Measurements from ENCODE around the gene COL1A2. TPM values are rescaled to one million over a fixed set of nuclear protein-coding genes. Genes with fewer than 3 reads are reported as not detected.

The COL1A2 gene
- total RNA-seq, 1 donor: 0.52 TPM

GRCh38 chr7:94412762-94413322 lies 18.1 kb downstream of the COL1A2 start:
- Histone ChIP-seq H3K4me3 (ENCODE audit: low read length) (no peak overlapping the region), H3K4me1 (ENCODE audit: insufficient read depth, low read length) (no peaks in the 10 kb centered on the region), H3K27me3 (ENCODE audit: insufficient read depth, low read length) (no peaks in the 10 kb centered on the region), H3K9me3 (ENCODE audit: low read depth, low read length) (no peaks in the 10 kb centered on the region)

GRCh38 chr7:94414481-94414880 lies 19.8 kb downstream of the COL1A2 start:
- no peaks in the 10 kb centered on the region for H3K9me3 ChIP-seq (ENCODE audit: low read depth, low read length)
- H3K27me3 ChIP-seq (ENCODE audit: insufficient read depth, low read length): no peaks in the 10 kb centered on the region
- H3K4me3 ChIP-seq (ENCODE audit: low read length): no peak overlapping the region
- H3K4me1 ChIP-seq (ENCODE audit: insufficient read depth, low read length): no peaks in the 10 kb centered on the region

- H3K4me3 ChIP-seq (ENCODE audit: low read length): no peak overlapping the region
- no peaks in the 10 kb centered on the region for H3K27me3 ChIP-seq (ENCODE audit: insufficient read depth, low read length)
- no peaks in the 10 kb centered on the region for H3K4me1 ChIP-seq (ENCODE audit: insufficient read depth, low read length)
- H3K9me3 ChIP-seq (ENCODE audit: low read depth, low read length): no peaks in the 10 kb centered on the region
Observed at GRCh38 chr7:94414980-94415379, 20.3 kb downstream of the COL1A2 start.

- Histone ChIP-seq H3K4me1 (ENCODE audit: insufficient read depth, low read length) (no peaks in the 10 kb centered on the region), H3K9me3 (ENCODE audit: low read depth, low read length) (no peaks in the 10 kb centered on the region), H3K4me3 (ENCODE audit: low read length) (no peak overlapping the region), H3K27me3 (ENCODE audit: insufficient read depth, low read length) (no peaks in the 10 kb centered on the region)
Observed at GRCh38 chr7:94417306-94417705, 22.6 kb downstream of the COL1A2 start.

GRCh38 chr7:94417901-94418300 lies 23.2 kb downstream of the COL1A2 start:
- Histone ChIP-seq H3K9me3 (ENCODE audit: low read depth, low read length) (no peaks in the 10 kb centered on the region), H3K27me3 (ENCODE audit: insufficient read depth, low read length) (no peaks in the 10 kb centered on the region), H3K4me1 (ENCODE audit: insufficient read depth, low read length) (no peaks in the 10 kb centered on the region), H3K4me3 (ENCODE audit: low read length) (no peak overlapping the region)

GRCh38 chr7:94418851-94419250 lies 24.2 kb downstream of the COL1A2 start:
- no peaks in the 10 kb centered on the region for H3K27me3 ChIP-seq (ENCODE audit: insufficient read depth, low read length)
- no peaks in the 10 kb centered on the region for H3K9me3 ChIP-seq (ENCODE audit: low read depth, low read length)
- H3K4me1 ChIP-seq (ENCODE audit: insufficient read depth, low read length): no peaks in the 10 kb centered on the region
- no peak overlapping the region for H3K4me3 ChIP-seq (ENCODE audit: low read length)

GRCh38 chr7:94420328-94420727 lies 25.6 kb downstream of the COL1A2 start:
- Histone ChIP-seq H3K9me3 (ENCODE audit: low read depth, low read length) (no peaks in the 10 kb centered on the region), H3K4me1 (ENCODE audit: insufficient read depth, low read length) (no peaks in the 10 kb centered on the region), H3K4me3 (ENCODE audit: low read length) (no peak overlapping the region), H3K27me3 (ENCODE audit: insufficient read depth, low read length) (no peaks in the 10 kb centered on the region)

- Histone ChIP-seq H3K27me3 (ENCODE audit: insufficient read depth, low read length) (no peaks in the 10 kb centered on the region), H3K4me3 (ENCODE audit: low read length) (no peak overlapping the region), H3K9me3 (ENCODE audit: low read depth, low read length) (no peaks in the 10 kb centered on the region), H3K4me1 (ENCODE audit: insufficient read depth, low read length) (no peaks in the 10 kb centered on the region)
Observed at GRCh38 chr7:94421681-94422080, 27.0 kb downstream of the COL1A2 start.

- H3K9me3 ChIP-seq (ENCODE audit: low read depth, low read length): no peaks in the 10 kb centered on the region
- no peaks in the 10 kb centered on the region for H3K27me3 ChIP-seq (ENCODE audit: insufficient read depth, low read length)
- H3K4me3 ChIP-seq (ENCODE audit: low read length): no peak overlapping the region
- no peaks in the 10 kb centered on the region for H3K4me1 ChIP-seq (ENCODE audit: insufficient read depth, low read length)
Observed at GRCh38 chr7:94422136-94422535, 27.4 kb downstream of the COL1A2 start.

- no peaks in the 10 kb centered on the region for H3K27me3 ChIP-seq (ENCODE audit: insufficient read depth, low read length)
- H3K9me3 ChIP-seq (ENCODE audit: low read depth, low read length): no peaks in the 10 kb centered on the region
- no peak overlapping the region for H3K4me3 ChIP-seq (ENCODE audit: low read length)
- H3K4me1 ChIP-seq (ENCODE audit: insufficient read depth, low read length): no peaks in the 10 kb centered on the region
Observed at GRCh38 chr7:94422827-94423460, 28.2 kb downstream of the COL1A2 start.

GRCh38 chr7:94423863-94424735 lies 29.4 kb downstream of the COL1A2 start:
- Histone ChIP-seq H3K9me3 (ENCODE audit: low read depth, low read length) (no peaks in the 10 kb centered on the region), H3K4me3 (ENCODE audit: low read length) (no peak overlapping the region), H3K27me3 (ENCODE audit: insufficient read depth, low read length) (no peaks in the 10 kb centered on the region)

GRCh38 chr7:94425546-94425945 lies 30.9 kb downstream of the COL1A2 start:
- Histone ChIP-seq H3K9me3 (ENCODE audit: low read depth, low read length) (no peaks in the 10 kb centered on the region), H3K4me3 (ENCODE audit: low read length) (no peak overlapping the region), H3K27me3 (ENCODE audit: insufficient read depth, low read length) (no peaks in the 10 kb centered on the region), H3K4me1 (ENCODE audit: insufficient read depth, low read length) (no peaks in the 10 kb centered on the region)

More at GRCh38 chr7:94423863-94424735, 29.4 kb downstream of the COL1A2 start:
- H3K4me1 ChIP-seq (ENCODE audit: insufficient read depth, low read length): no peaks in the 10 kb centered on the region

GRCh38 chr7:94426980-94427875 lies 32.5 kb downstream of the COL1A2 start:
- no peak overlapping the region for H3K4me3 ChIP-seq (ENCODE audit: low read length)
- H3K9me3 ChIP-seq (ENCODE audit: low read depth, low read length): no peaks in the 10 kb centered on the region
- no peaks in the 10 kb centered on the region for H3K27me3 ChIP-seq (ENCODE audit: insufficient read depth, low read length)
- no peaks in the 10 kb centered on the region for H3K4me1 ChIP-seq (ENCODE audit: insufficient read depth, low read length)

- H3K27me3 ChIP-seq (ENCODE audit: insufficient read depth, low read length): no peaks in the 10 kb centered on the region
- no peak overlapping the region for H3K4me3 ChIP-seq (ENCODE audit: low read length)
- no peaks in the 10 kb centered on the region for H3K9me3 ChIP-seq (ENCODE audit: low read depth, low read length)
Observed at GRCh38 chr7:94429153-94429552, 34.5 kb downstream of the COL1A2 start.

GRCh38 chr7:94431176-94431575 lies 36.5 kb downstream of the COL1A2 start:
- H3K4me3 ChIP-seq (ENCODE audit: low read length): no peak overlapping the region
- peaks cover under 1% of the 10 kb centered on the region for H3K27me3 ChIP-seq (ENCODE audit: insufficient read depth, low read length)
- no peaks in the 10 kb centered on the region for H3K9me3 ChIP-seq (ENCODE audit: low read depth, low read length)
- H3K4me1 ChIP-seq (ENCODE audit: insufficient read depth, low read length): no peaks in the 10 kb centered on the region

More at GRCh38 chr7:94429153-94429552, 34.5 kb downstream of the COL1A2 start:
- no peaks in the 10 kb centered on the region for H3K4me1 ChIP-seq (ENCODE audit: insufficient read depth, low read length)

Data from mononuclear cell (primary cell).